Esophagus mucosa (tissue), 1 donor: ENCODE results near the gene TTC27. TPM values are rescaled to one million over a fixed set of nuclear protein-coding genes. Genes with fewer than 3 reads are reported as not detected.
A peak's percentile ranks its signal among the peaks of the same experiment; 100 is the strongest.

ENCODE experiments used
- ATAC-seq: fragments of 200-7000 bp; cut with Tn5 transposase; one replicate; pipeline ENCODE4 v1.9.1; 2020
- total RNA-seq: library from RNA; stranded (reverse); gene quantifications from one replicate; pipeline ENCODE4 v1.2.4, GENCODE V29; 2023
- donor health status: DM: yes; HTN: yes; CAD: no.

The TTC27 gene
- total RNA-seq, 1 donor from 2014 or later = 16.5 TPM

DNA sequence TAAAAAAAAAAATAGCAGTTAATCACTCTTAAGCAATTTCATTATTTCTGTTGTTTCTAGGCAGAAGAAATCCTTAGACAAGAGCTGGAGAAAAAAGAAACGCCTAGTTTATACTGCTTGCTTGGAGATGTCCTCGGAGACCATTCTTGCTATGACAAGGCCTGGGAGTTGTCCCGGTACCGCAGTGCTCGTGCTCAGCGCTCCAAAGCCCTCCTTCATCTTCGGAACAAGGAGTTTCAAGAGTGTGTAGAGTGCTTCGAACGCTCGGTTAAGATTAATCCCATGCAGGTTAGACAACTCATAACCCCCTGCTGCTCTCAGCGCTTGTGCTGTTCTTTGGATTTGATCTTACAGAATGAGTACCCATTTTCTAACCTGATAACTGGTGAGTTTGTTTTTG, 130.4 kb downstream of the TTC27 start:
- ATAC-seq = no peak

DNA sequence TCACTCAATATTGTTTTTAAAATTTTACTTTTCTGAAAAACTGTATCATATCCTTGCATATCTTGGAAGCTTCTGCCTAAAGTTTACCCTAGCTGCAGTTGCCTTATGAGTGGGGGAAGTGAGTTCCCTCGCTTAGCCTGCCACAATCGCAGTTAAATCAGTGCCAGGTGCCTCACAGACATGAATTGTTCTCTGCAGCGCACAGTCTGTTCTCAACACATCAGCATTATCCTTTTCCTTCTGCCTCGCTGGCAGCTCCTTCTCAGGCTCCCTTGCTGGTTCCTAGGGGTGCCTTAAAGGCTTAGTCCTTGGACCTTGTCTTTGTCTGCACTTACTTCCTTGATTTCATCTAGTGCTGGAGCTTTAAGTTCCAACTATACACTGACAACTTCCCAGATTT, 132.8 kb downstream of the TTC27 start:
- no peak for ATAC-seq

DNA sequence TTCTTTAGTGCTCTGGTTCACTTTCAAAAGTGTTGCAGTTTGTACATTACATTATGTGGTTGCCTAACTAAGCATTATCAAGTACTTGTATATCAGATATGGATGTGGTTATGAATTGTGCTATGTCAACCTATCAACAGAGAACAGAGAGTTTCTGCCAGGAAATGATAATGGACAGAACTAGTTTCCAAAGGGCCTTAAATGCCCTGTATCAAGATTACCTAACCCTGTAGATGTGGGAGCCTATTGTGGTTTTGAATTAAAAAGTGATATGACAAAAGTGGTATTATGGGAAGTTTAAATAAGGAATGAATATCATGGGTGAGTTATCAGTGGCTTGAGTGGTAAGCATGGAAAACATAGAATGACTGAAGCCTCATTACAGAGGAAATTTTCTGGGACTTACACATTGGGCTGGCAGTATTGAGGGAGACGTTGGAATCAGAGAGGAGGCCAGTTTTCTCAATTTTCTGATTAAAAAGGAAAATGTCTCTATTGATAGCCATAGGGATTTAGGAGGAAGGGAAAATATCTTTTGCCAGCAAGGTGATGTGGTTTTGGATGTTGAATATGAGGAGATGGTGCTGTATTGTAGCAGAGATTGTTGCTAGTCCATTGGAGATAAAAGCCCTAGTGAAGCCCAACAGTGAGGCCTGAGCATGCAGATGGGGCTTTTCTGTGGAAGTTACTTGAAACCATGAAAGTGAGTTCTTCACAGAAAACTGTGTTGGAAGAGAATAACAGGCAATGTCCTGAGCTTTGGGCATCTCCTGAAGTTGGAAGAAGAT, 140.7 kb downstream of the TTC27 start:
- ATAC-seq = no peak

DNA sequence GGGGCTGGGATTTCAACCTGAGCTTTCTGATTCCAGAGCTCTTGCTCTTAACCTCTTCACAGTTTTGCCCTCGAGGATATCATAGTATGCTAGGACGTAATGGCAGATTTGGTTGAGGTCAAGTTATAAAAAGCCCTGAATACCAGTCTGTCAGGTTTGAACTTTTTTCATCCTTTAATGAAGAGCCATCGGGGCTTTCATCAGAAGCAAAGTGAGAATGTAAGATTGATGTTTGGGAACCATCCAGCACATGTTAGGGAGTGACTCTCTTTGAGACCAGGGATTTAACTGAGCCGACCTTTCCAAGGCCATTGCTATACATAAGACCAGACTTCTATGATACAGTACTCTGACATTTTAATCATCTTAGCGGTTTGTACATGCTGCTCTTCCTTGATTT, 142.5 kb downstream of the TTC27 start:
- ATAC-seq = no peak

DNA sequence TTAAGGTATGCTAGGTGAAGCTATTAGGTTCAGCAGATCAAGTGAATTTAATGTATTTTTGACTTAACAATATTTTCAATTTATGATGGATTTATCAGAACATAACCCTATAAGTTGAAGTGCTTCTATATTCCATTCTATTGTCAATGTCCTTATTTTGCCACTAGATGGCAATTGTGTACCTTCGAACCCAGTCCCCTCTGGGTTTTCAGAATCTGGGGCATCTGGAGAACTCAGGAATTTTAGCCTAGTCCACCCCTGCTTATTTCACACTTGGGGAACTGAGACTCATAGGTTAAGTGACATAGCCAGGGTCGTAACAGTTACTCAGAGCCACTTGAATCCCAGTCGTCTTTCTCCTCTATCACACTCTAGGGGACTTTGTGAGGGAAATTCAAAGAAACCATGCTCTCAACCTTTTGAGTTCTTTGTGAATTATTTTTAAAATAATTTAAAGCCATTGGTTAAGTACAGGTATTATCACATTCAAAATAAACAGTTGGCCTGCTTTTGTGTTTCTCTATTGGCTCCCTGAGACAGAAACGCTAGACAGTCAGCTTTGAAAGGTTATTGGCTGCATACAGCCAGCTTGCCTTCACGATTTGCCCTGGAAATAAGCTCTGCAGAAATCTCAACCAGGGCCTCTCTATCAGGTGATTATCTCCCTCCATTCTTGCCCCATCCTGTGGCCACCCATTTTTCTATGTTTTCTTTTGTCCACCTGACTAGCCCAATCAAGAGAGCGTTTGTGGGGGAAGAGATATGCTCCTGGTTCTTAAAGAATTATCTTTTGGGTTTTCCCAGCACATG, 145.0 kb downstream of the TTC27 start:
- ATAC-seq = no peak

DNA sequence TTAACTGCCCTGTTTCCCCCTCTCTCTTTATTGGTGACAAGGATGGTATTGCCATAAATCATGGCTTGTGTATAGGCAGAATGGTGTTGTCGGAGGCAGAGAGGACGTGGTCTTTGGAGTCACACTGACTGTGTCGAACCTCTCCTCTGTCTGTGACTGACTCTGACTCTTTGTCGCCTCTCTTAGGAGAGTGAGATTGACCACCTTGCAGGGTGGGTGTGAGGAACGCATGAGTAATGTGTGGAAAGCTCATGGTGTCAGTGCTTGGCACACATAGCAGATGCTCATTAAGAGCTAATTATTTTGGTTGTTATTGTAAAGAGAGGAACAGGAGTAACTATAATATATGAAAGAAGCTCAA, 145.6 kb downstream of the TTC27 start:
- ATAC-seq = no peak

DNA sequence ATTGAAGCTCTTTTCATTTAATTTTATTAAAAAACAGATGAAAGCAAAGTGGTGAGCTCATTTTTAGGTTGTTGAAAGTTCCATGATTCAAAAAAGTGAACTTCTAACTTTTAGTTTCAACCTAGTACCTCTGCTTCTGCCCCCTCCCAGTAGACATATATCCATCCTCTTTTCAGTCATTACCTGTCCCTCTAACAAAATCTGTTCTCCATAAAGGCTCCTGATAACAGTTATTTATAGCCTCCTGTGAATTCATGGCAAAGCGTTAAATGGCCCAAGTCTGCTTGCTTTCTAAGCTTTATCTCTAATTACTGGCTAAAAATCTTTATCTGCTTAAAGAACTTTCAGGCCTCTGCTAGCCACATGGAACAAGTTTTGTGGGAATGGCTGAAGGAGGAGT, 148.1 kb downstream of the TTC27 start:
- no peak for ATAC-seq

DNA sequence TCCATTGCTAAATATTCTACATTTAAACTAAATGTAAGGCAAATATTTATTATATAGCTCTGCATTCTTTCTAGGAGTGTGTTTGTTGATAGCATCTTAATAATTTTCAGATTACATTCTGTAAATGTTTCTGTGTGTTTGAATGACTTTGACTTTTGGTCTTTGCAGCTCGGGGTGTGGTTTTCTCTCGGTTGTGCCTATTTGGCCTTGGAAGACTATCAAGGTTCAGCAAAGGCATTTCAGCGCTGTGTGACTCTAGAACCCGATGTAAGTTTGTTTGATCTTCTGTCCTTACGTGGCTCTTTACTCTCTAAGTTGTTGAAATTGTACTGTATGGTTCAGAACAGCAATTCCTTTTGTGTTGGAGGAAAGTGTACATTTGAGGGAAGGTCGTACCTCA, 149.9 kb downstream of the TTC27 start:
- no peak for ATAC-seq

DNA sequence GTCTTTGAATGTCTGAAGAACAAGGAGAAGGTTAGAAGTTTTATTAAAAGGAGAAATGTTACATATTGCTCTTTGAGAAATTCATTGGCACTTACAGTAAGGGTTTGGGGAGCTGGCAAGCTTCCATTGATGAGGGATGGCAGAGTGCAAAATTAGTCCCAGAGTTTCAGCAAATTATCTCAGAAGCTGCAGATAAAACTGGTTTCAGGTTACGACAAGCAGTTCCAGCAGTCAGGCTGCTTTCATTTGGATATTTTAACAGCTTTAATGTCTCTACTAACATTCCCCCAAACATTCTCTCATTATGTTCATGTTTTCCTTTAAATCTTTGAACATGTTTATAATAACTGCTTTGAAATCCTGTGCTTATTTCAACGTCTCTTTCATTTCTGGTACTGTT, 153.1 kb downstream of the TTC27 start:
- no peak for ATAC-seq

DNA sequence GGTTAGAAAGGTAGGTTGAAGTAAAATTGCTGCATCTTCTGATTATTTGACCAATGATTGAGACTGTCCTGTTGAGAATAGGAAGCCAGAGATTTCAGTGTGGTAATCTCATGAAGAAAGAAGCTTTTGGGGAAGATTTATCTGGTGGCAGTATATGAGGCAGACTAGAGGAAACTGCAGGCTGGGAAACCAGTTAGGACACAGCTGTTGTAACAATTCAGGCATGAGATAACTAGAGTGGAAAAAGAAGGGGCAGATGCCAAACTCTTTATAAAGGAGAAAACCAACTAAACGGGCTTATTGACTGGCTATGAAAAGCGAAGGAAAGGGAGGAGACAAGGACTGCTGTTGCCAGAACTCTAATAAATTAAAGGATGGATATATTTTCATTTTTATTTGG, 155.6 kb downstream of the TTC27 start:
- no peak for ATAC-seq

DNA sequence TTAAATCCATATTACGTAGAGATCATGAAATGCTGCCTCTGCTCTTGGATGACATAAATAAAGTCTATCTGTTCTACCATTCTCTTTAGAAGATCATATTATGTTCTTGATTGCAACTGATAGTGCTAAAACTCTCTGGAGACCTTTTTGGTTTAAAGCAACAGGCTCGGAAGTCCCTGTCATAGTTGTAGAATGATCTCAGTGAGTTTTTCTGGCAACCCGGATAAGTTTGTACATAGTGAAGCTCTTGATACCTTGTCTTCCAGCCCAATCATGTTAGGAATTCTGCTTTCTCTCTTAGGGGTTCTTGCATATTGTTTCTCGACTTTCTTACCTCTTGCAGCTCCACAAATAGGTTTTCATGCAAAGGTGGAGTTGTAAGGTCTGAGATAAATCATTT, 156.1 kb downstream of the TTC27 start:
- ATAC-seq = no peak

DNA sequence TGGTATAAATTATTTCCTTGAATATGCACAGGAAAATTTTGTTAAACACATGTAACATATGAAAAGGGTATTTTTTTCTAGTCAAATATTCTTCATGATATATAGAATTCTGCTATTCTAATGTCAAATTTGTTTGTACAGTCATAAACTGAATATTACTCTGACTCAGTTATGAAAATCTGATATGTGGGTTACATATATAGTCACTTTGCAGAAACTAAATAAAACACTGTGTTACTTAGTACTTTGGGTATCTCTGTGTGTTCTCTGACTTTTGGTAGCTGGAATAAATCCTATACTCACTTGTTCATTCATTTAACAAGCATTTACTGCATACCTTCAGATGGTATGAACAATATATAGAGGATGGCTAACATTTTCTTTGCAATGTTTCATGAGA, 159.4 kb downstream of the TTC27 start:
- no peak for ATAC-seq

DNA sequence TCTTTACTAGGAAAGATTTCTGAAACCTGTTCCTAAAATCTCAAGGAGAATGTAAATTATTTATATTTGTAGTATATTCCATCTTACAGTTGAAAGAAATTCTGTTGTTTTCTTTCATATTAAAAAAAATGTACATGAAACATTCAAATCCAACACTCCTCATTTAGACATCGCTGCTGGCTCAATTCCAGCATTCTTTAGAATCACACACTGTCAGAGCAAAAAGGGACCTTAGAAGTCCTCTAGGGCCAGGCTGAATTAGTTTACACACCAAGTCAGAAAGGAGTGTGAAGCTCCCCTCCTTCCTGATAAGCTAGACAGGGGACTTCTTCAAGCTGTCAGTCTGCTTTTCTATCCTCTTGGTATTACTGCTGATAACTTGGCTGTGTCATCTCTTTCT, 160.3 kb downstream of the TTC27 start:
- ATAC-seq = no peak

DNA sequence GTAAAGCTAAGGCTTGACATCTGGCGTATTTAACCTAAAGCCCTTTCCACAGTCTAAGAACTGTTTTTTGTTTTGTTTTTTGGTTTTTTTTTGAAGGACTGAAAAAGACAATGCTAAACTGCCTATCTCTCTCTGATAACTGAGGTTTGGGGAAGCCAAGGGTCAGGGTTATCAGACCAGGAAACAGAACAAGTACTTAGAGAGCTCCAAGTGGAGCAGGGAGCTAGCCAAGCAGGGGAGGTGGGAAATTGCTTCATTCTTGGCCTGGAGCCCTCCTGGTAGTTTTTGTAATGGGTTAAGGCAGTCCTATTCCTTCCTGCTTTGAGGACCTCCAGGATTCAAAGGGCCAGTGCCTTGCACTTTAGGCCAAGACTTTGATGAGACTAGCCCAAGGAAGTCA, 164.6 kb downstream of the TTC27 start:
- no peak for ATAC-seq

DNA sequence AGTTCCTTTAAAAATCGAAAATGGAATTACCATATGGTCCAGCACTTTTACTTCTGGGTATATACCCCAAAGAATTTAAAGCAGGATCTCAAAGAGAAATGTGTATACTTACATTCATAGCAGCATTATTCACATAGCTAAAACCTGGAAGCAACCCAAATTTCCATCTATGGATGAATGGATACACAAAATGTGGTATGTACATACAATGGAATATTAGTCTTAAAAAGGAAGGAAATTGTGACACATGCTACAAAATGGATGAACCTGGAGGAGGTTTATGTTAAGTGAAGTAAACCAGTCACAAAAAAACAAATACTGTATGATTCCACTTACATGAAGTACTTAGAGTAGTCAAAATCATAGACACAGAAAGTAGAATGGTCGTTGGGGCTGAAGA, 171.0 kb downstream of the TTC27 start:
- no peak for ATAC-seq

DNA sequence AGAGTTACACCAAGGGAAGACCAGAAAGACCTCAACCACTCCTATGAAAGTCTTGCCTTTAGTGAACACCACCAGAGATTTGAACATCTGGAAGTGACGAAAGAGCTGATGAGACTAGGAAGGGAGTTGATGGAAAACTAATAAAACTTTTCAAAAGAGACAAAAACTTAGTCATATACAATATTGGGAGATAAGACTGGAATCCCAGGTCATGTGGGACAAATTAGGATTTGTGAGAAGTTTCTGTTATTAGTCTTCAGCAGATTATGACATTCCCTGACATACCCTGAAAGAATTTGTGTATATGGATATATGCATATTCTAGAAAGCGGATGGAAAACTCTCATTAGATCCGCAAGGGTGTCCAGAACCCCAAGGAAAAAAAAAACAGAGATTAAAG, 173.9 kb downstream of the TTC27 start:
- no peak for ATAC-seq

DNA sequence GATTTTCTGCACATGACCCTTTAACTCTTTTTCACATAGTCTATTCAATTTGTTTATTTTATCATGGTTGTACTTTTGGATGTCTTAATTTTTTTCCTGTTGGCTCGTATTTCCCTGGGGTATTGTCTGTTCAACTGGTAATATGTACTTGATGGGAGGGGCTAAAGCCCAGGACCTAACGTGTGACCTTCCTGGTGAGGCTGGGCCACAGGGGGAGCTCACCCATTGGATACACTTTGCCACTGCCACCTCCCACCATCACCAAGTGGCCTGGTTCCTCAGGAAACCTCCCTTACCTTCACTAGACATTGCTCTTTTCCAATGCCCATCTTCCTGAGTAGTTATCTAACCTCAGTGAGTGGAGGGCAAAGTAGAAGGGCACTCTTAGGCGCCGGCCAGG, 175.0 kb downstream of the TTC27 start:
- no peak for ATAC-seq

DNA sequence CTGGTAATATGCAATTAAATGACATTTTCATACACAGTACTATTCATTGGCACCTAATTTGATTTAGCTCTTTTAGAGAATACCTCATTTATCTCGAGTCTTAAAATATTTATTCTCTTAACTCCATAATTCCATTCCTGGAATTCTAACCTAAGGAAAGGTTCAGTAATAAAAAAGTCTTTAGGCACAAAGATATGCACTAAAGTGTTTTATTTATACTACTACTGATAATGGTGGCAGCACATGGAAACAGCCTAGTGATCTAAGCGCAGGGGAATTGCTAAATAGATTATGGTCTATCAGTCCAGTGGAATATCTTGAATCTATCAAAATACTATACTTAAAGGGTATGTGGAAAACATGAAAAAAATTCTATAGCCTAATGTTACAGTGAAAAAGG, 176.4 kb downstream of the TTC27 start:
- no peak for ATAC-seq

DNA sequence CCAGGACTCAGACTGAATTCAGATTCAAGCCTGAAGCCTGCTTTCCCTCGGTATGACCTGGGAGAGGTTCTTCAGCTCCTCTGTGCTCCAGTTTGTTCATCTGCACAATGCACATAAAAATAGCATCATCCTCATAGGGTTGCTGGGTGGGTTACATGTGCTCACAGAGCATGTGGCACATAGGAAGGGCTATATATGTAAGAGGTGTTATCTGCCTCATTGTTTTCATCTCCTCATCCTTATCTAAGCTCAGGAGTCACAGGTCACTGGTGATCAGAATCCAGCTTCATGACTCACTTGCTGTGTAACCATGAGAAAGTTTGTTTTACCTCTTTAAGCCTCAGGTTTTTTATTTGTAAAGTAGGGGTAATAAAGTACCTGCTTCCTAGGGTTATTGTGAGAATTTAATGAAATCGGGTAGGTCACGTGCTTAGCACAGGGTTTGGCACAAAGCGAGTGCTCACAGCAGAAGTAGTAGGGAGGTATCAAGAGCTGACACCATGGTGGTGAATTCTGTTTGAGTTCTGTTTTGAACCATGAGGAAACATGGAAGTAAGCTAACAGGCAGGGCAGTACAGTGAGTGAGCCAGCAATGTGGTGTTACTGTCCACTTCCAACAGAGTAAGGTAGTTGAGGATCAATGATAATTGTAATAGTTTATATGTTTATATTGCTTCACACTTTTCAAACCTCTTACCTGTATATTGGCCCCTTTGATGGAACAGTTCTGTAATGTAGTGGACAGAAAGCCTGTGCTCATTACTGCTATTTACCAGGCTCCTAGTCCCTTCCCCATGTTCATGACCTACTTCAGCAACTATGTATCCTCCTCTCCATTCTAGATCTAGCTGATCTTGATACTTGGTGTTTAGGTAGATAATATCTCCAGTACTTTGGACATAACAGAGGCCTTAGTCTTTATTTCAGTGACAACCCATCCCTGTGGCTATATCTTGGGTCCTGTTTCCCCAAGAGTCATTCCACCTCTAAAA, 177.6 kb downstream of the TTC27 start:
- ATAC-seq = peak; percentile 80

DNA sequence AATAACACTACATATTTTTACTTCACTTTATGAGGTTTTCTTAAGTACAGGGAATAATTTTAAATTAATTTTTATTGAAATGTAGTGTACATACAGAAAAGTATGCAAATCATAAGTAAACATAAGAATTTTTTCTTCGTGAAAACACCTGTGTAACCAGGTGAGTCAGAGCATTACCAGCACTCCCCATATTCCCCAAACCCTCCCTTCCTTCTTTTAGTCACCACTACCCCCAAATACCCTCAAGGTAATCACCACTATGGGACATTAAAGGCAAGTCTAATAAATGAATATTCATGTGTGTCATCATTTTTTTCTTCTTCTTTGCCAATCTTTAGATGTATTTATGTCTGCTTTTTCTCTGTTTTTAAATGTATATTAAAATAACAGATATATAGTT, 179.0 kb downstream of the TTC27 start:
- peak; percentile 56 for ATAC-seq

DNA sequence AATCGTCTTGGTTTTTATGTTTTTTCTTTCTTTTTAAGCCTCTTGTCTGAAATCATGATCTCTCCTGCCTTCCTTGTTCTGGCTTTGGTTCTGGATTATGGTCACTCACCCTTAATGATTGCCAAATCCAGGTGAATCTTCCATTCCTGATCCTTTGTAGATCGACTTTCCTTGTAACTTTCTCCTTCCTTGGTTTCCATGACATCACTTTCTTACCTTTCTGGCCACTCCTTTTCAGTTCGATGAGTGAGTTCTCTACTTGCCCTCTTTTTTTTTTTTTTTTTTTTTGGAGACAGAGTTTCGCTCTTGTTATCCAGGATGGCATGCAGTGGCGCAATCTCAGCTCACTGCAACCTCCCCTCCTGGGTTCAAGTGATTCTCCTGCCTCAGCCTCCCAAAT, 179.8 kb downstream of the TTC27 start:
- ATAC-seq = no peak

DNA sequence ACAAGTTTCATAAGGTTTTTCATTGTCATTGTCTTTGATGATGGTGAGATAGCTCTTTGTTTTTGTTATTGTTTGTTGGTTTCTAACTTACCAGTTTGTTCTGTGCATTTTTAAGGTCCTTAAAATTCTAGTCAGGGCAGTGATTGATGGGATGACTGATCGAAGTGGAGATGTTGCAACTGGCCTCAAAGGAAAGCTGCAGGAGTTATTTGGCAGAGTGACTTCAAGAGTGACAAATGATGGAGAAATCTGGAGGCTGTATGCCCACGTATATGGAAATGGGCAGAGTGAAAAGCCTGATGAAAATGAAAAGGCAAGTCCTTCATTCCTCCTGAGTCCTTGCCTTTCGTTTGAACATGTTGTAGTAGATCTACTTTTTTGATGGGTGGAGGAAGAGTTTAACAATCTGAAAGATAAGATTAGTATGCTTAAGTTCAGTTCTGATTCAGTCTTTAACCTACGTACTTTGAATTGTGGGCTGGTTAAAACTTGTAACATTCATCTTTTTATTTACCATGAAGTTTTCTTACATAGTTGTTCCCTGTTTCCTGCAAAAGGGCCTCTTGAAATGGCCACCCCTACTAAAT, 183.2 kb downstream of the TTC27 start:
- ATAC-seq = peak; percentile 69

DNA sequence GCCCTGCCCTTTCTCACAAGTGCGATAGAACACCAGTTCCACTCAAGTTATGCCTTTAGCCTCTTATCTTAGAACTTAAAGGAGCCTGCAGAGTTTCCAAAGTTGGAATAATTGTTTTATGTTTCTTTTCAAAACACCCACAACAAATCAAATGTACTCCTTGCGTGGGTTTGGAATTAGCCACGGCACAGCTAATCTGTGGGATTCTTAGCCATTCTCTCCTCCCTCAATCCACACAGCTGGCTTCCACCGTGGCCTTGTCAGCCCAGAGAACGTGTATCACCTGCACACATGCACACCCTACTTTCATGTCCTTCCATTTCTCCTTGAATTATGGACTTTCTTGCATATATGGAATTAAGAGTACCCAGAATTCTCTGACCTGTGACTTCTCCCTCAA, 183.8 kb downstream of the TTC27 start:
- ATAC-seq = no peak
